K562 (cell line): ENCODE data around the gene PCDHGC4. TPM values are rescaled to one million over a fixed set of nuclear protein-coding genes. Genes with fewer than 3 reads are reported as not detected.

Experiments used
- ATAC-seq: fragments of 200-7000 bp; cut with Tn5 transposase; 3 replicates; pipeline ENCODE4 v1.9.1; 2020; ENCODE audit warnings: moderate library complexity
- BruUV-seq: library from RNA; stranded (reverse); fragments of 400-500 nt; replicated peaks from 2 replicates; lab custom pipeline; 2021; lab: Mats Ljungman, UMichigan
- CTCF ChIA-PET: fragments of 300-600 bp; formaldehyde crosslinking; extraction: SDS; loops from one replicate; lab custom pipeline; 2021; ENCODE audit warnings: low intra/inter-chr PET ratio; lab: Yijun Ruan, JAX
- POLR2A ChIA-PET: fragments of 300-600, 350-650 bp; sonication (Branson Sonifier 250); formaldehyde crosslinking; extraction: SDS; loops from one replicate; lab custom pipeline; 2021; ENCODE audit warnings: antibody characterized with exemption, inconsistent platforms; lab: Yijun Ruan, JAX
- DNase-seq, 4 experiments: peaks; one replicate each; pipeline versions ENCODE4 v3.0.0 to v3.0.0-alpha.2; 2011 to 2018; ENCODE audit warnings: low spot score in 3 of 4, mixed read lengths in 3 of 4; ENCODE audit errors: extremely low read depth in 1 of 4
- FAIRE-seq: peaks from 2 replicates; lab custom pipeline; 2011; peaks lifted over from hg19 to GRCh38; lab: Jason Lieb, UNC
- H2AFZ ChIP-seq: 2 replicates; pipeline ENCODE4 v1.6.0; 2011; ENCODE audit warnings: low read depth, low read length, control low read depth, inconsistent platforms
- H3K27ac ChIP-seq: fragments of 200-600 bp; 3 replicates; pipeline ENCODE4 v1.8.0; 2011; ENCODE audit warnings: low read depth, mild to moderate bottlenecking, control low read depth, inconsistent platforms, low read length, moderate library complexity, mixed read lengths; ENCODE audit errors: extremely low read depth
- H3K27me3 ChIP-seq, 2 experiments: fragments of 300-600 bp in 1 of 2; 2 replicates in 1 of 2; 3 replicates in 1 of 2; pipeline versions ENCODE4 v1.6.0 to v1.8.0; 2011; ENCODE audit warnings: inconsistent platforms in 2 of 2, low read length in 2 of 2, mild to moderate bottlenecking in 1 of 2, mixed read lengths in 1 of 2, moderate library complexity in 1 of 2; ENCODE audit not compliant: control insufficient read depth in 2 of 2, insufficient read depth in 2 of 2
- H3K36me3 ChIP-seq: fragments of 300-600 bp; 3 replicates; pipeline ENCODE4 v1.8.0; 2011; ENCODE audit warnings: mild to moderate bottlenecking, low read length, inconsistent platforms; ENCODE audit not compliant: control insufficient read depth, insufficient read depth
- H3K4me1 ChIP-seq, 2 experiments: fragments of 200-600 bp in 1 of 2; replicated peaks in 1 of 2; 2 replicates in 1 of 2; 3 replicates in 1 of 2; pipeline versions ENCODE4 v1.5.1 to v1.8.0; 2011; ENCODE audit warnings: inconsistent platforms in 2 of 2, low read length in 2 of 2, mild to moderate bottlenecking in 1 of 2, mixed read lengths in 1 of 2, moderate library complexity in 1 of 2; ENCODE audit not compliant: control insufficient read depth in 2 of 2, insufficient read depth in 2 of 2
- H3K4me2 ChIP-seq: 2 replicates; pipeline ENCODE4 v1.6.1; 2011; ENCODE audit warnings: low read length, control low read depth, inconsistent platforms, mixed read lengths; ENCODE audit not compliant: insufficient read depth
- H3K4me3 ChIP-seq: fragments of 200-600 bp; sonication (generic), shearing (Covaris generic); 2 replicates; pipeline ENCODE4 v1.5.1; 2016; ENCODE audit warnings: control low read depth, inconsistent platforms
- H3K79me2 ChIP-seq: fragments of 200-600 bp; 3 replicates; pipeline ENCODE4 v1.8.0; 2011; ENCODE audit warnings: low read length, inconsistent platforms; ENCODE audit not compliant: control insufficient read depth, insufficient read depth
- H3K9ac ChIP-seq, 2 experiments: 2 replicates each; pipeline versions ENCODE4 v1.6.0 to v1.6.1; 2011; ENCODE audit warnings: low read depth in 2 of 2, low read length in 2 of 2, control low read depth in 1 of 2, inconsistent platforms in 1 of 2, mild to moderate bottlenecking in 1 of 2, mixed read lengths in 1 of 2; ENCODE audit not compliant: insufficient read depth in 1 of 2
- H3K9me1 ChIP-seq: one replicate; pipeline ENCODE4 v1.6.0; 2011; ENCODE audit warnings: inconsistent platforms, mild to moderate bottlenecking, low read length, moderate library complexity; ENCODE audit not compliant: control insufficient read depth, insufficient read depth
- H3K9me3 ChIP-seq: replicated peaks from 2 replicates; pipeline ENCODE4 v1.5.1; 2011; ENCODE audit warnings: low read depth, low read length, inconsistent platforms; ENCODE audit not compliant: control insufficient read depth, insufficient read depth
- H4K20me1 ChIP-seq: replicated peaks from 2 replicates; pipeline ENCODE4 v1.6.1; 2011; ENCODE audit warnings: low read length, inconsistent platforms, mixed read lengths; ENCODE audit not compliant: control insufficient read depth, insufficient read depth
- BACH1 ChIP-seq: fragments of 200-800 bp; sonication (Bioruptor generic); IDR thresholded peaks from 2 replicates; pipeline ENCODE4 v1.6.1; 2016; ENCODE audit warnings: missing genetic modification characterization, missing compliant biosample characterization
- ID3 ChIP-seq, 2 experiments: fragments of 250-450 bp in 1 of 2; fragments of 450-650 bp in 1 of 2; sonication (Bioruptor Pico) in 1 of 2; IDR thresholded peaks; 2 replicates each; pipeline versions ENCODE4 v1.6.1 to v1.8.0; 2016 to 2021; ENCODE audit warnings: mild to moderate bottlenecking in 2 of 2, moderate library complexity in 2 of 2, missing compliant biosample characterization in 1 of 2, missing genetic modification characterization in 1 of 2
- IRF9 ChIP-seq: fragments of 450-650 bp; IDR thresholded peaks from 2 replicates; pipeline ENCODE4 v1.6.1; 2016; ENCODE audit warnings: missing biosample characterization, missing genetic modification characterization
- LEF1 ChIP-seq: fragments of 450-650 bp; IDR thresholded peaks from 2 replicates; pipeline ENCODE4 v1.6.1; 2016; ENCODE audit warnings: mild to moderate bottlenecking
- MEF2A ChIP-seq: IDR thresholded peaks from 2 replicates; pipeline ENCODE4 v1.6.1; 2011; ENCODE audit warnings: low read depth, mild to moderate bottlenecking, low read length, moderate library complexity; ENCODE audit not compliant: control insufficient read depth
- POLR3G ChIP-seq: IDR thresholded peaks from 2 replicates; pipeline ENCODE4 v1.6.1; 2011; ENCODE audit not compliant: insufficient read length, insufficient replicate concordance; ENCODE audit errors: extremely low read depth
- RB1 ChIP-seq: fragments of 450-650 bp; IDR thresholded peaks from 2 replicates; pipeline ENCODE4 v1.6.1; 2017; ENCODE audit warnings: low read depth, mild to moderate bottlenecking
- RNF219 ChIP-seq: fragments of 250-450 bp; sonication (Bioruptor Pico); IDR thresholded peaks from 2 replicates; pipeline ENCODE4 v1.5.0; 2022; ENCODE audit warnings: mild to moderate bottlenecking
- SNIP1 ChIP-seq: fragments of 450-650 bp; IDR thresholded peaks from 2 replicates; pipeline ENCODE4 v1.7.1; 2017; ENCODE audit warnings: low read depth, mild to moderate bottlenecking
- TEAD1 ChIP-seq, 2 experiments: fragments of 450-650 bp in 1 of 2; sonication (generic) in 1 of 2; formaldehyde crosslinking; IDR thresholded peaks; 2 replicates each; pipeline versions ENCODE4 v1.4.0 to v1.8.0; 2020 to 2022; ENCODE audit warnings: mild to moderate bottlenecking in 2 of 2, missing genetic modification reagents in 1 of 2
- THRA ChIP-seq: fragments of 450-650 bp; IDR thresholded peaks from 2 replicates; pipeline ENCODE4 v1.6.1; 2017; ENCODE audit warnings: mild to moderate bottlenecking, moderate library complexity
- ZBTB9 ChIP-seq: fragments of 450-650 bp; formaldehyde crosslinking; IDR thresholded peaks from 2 replicates; pipeline ENCODE4 v1.4.0; 2020; ENCODE audit warnings: mild to moderate bottlenecking, moderate library complexity
- WGBS: fragments of 100-300 bp; shearing (Covaris generic); methylation state at CpG from one replicate; pipeline ENCODE4 v1.1.6; 2016; ENCODE audit warnings: low coverage, mixed read lengths; ENCODE audit not compliant: insufficient coverage; ENCODE audit errors: missing lambda C conversion rate; 5-methylcytosine and 5-hydroxymethylcytosine counted together
- in situ Hi-C: fragments of 300-500 bp; cut with MboI; formaldehyde crosslinking; loops from 4 replicates; pipeline ENCODE4 v1.15.0; 2018; ENCODE audit warnings: inconsistent platforms, mixed read lengths
- intact Hi-C: fragments of 100-400 bp; cut with micrococcal nuclease; formaldehyde crosslinking; loops from 2 replicates; pipeline ENCODE4 v1.14.2; 2022
- polyA plus RNA-seq, 8 experiments: library from polyadenylated mRNA; depleted of rRNA in 4 of 8; stranded (reverse) in 5 of 8; unstranded in 3 of 8; fragments of >200 nt; fragmentation: Nextera tagmentation in 2 of 8; fragmentation: Illumina TruSeq in 1 of 8; extraction: Ambion mirVana in 2 of 8; extraction: Trizol in 1 of 8; gene quantifications; 2 replicates each; pipeline versions ENCODE4 v1.2.1 to v1.2.3, GENCODE V29; 2011 to 2014; ENCODE audit warnings: inconsistent platforms in 1 of 8, missing spikeins in 1 of 8
- total RNA-seq, 7 experiments: library from RNA; depleted of rRNA in 6 of 7; stranded (reverse); fragments of >200 nt in 6 of 7; fragmentation: Illumina TruSeq in 2 of 7; extraction: Trizol in 2 of 7; gene quantifications; 2 replicates each; pipeline versions ENCODE4 v1.2.1 to v1.2.3, GENCODE V29; 2011 to 2021; ENCODE audit warnings: low replicate concordance in 1 of 7

PCDHGC4 gene
- total and polyA plus RNA-seq, 9 of the 15 experiments (the other 6 are each of a cell fraction or from before 2014, with no cell fraction given): 0.05 TPM; not detected in 8

- ATAC-seq (no peak), DNase-seq (no peak), FAIRE-seq (no peak)
- Histone ChIP-seq H3K4me3 (no peak overlapping the region), H3K9ac (no peak overlapping the region), H3K4me1 (peaks cover 0 to 7% of the 10 kb centered on the region in 2 experiments; a peak in 2 of 5 replicates), H3K27ac (no peak overlapping the region), H3K9me3 (no peaks in the 10 kb centered on the region), H3K79me2 (no peaks in the 10 kb centered on the region), H3K36me3 (peaks cover 98% of the 10 kb centered on the region), H3K4me2 (no peak overlapping the region), H2AFZ (no peak overlapping the region), H3K27me3 (no peaks in the 10 kb centered on the region), H4K20me1 (no peaks in the 10 kb centered on the region; the same call in 1 of the 2 replicates), H3K9me1 (no peaks in the 10 kb centered on the region)
- WGBS: 96% methylated on average over 3 of the region's 3 CpGs
- ChIA-PET CTCF (no interaction called here), POLR2A (interaction anchor here (0.6 kb wide), 1 partner anchor 590 kb away, joined by 3 read pairs; no protein-coding TSS in a partner anchor)
- intact Hi-C loops: loop anchor here (5.0 to 10.0 kb wide), 2 partner anchors 108 to 285 kb away; partner anchors contain the start of gene PCDHGA10
- in situ Hi-C loops: loop anchor here (5.0 kb wide), 1 partner anchor 98 kb away; the partner anchor contains the start of gene PCDHGA11
- BruUV-seq: no TSS peak
- no peak for TF ChIP-seq POLR3G
- TF ChIP-seq THRA: no peak
- no peak for TF ChIP-seq BACH1 (tag)
- TF ChIP-seq ZBTB9 (CRISPR knock-in tag): no peak
- no peak for TF ChIP-seq RB1
- TF ChIP-seq SNIP1: no peak
- TF ChIP-seq LEF1: no peak
- TF ChIP-seq IRF9 (tag): no peak
- TF ChIP-seq ID3 (CRISPR knock-in tag; IDR thresholded peaks at IDR 0.05): no peak
- TF ChIP-seq ID3 (tag; IDR thresholded peaks at IDR 0.05): no peak
- TF ChIP-seq MEF2A: no peak
- TF ChIP-seq TEAD1 (CRISPR knock-in tag; IDR thresholded peaks at IDR 0.05): no peak
- no peak for TF ChIP-seq RNF219 (CRISPR knock-in tag)
Measured at GRCh38 chr5:141519605-141520565, 35.1 kb downstream of the PCDHGC4 start.
